Measurements from ENCODE around the gene TLE4.
"Not testable (repeated sequence)": the region's sequence is repeated elsewhere in the genome, so short reads cannot be mapped to it uniquely, and the experiment has no call there.

The TLE4 gene

GRCh38 chr9:79604149-79604548 is 32.4 kb downstream of the TLE4 start:
- DNase-seq (ENCODE audit: low spot score): no peak

- no peak for DNase-seq (ENCODE audit: low spot score)
These were observed 33.3 kb downstream of the TLE4 start for GRCh38 chr9:79604921-79605562.

- not testable (repeated sequence) for DNase-seq (ENCODE audit: low spot score)
These were observed 34.8 kb downstream of the TLE4 start for GRCh38 chr9:79606529-79606928.

GRCh38 chr9:79609468-79610018 is 37.8 kb downstream of the TLE4 start:
- DNase-seq (ENCODE audit: low spot score): no peak

GRCh38 chr9:79610019-79610631 is 38.4 kb downstream of the TLE4 start:
- no peak for DNase-seq (ENCODE audit: low spot score)

GRCh38 chr9:79610791-79611614 is 39.2 kb downstream of the TLE4 start:
- DNase-seq (ENCODE audit: low spot score): no peak

GRCh38 chr9:79613145-79613544 is 41.4 kb downstream of the TLE4 start:
- DNase-seq (ENCODE audit: low spot score): no peak

- DNase-seq (ENCODE audit: low spot score): no peak
These were observed 43.3 kb downstream of the TLE4 start for GRCh38 chr9:79615038-79615437.

- DNase-seq (ENCODE audit: low spot score): no peak
These were observed 44.2 kb downstream of the TLE4 start for GRCh38 chr9:79616013-79616412.

GRCh38 chr9:79616971-79617370 is 45.2 kb downstream of the TLE4 start:
- no peak for DNase-seq (ENCODE audit: low spot score)

GRCh38 chr9:79617395-79617794 is 45.6 kb downstream of the TLE4 start:
- no peak for DNase-seq (ENCODE audit: low spot score)

- no peak for DNase-seq (ENCODE audit: low spot score)
These were observed 48.2 kb downstream of the TLE4 start for GRCh38 chr9:79619930-79620329.

- no peak for DNase-seq (ENCODE audit: low spot score)
These were observed 50.3 kb downstream of the TLE4 start for GRCh38 chr9:79621916-79622575.

- peak; percentile 26 for DNase-seq (ENCODE audit: low spot score)
These were observed 52.3 kb downstream of the TLE4 start for GRCh38 chr9:79623799-79624721.

GRCh38 chr9:79629721-79630120 is 58.0 kb downstream of the TLE4 start:
- no peak for DNase-seq (ENCODE audit: low spot score)

- DNase-seq (ENCODE audit: low spot score): no peak
These were observed 59.0 kb downstream of the TLE4 start for GRCh38 chr9:79630521-79631403.

- no peak for DNase-seq (ENCODE audit: low spot score)
These were observed 60.3 kb downstream of the TLE4 start for GRCh38 chr9:79632060-79632459.

GRCh38 chr9:79632705-79633104 is 60.9 kb downstream of the TLE4 start:
- DNase-seq (ENCODE audit: low spot score): no peak

- DNase-seq (ENCODE audit: low spot score): no peak
These were observed 61.8 kb downstream of the TLE4 start for GRCh38 chr9:79633558-79633957.
